IMR-90 (cell line): ENCODE results near the gene CCDC12. TPM values are rescaled to one million over a fixed set of nuclear protein-coding genes. Genes with fewer than 3 reads are reported as not detected.

Experiments used
- ATAC-seq: fragments of 200-7000 bp; cut with Tn5 transposase; 2 replicates; pipeline ENCODE4 v1.9.1; 2020; ENCODE audit warnings: low read depth, mild to moderate bottlenecking, moderate library complexity
- BruUV-seq: library from RNA; stranded (reverse); fragments of 400-500 nt; replicated peaks from 2 replicates; lab custom pipeline; 2021; lab: Mats Ljungman, UMichigan
- CTCF ChIA-PET: fragments of 300-600 bp; formaldehyde crosslinking; extraction: SDS; loops from one replicate; lab custom pipeline; 2021; ENCODE audit warnings: antibody characterized with exemption; lab: Yijun Ruan, JAX
- POLR2A ChIA-PET: fragments of 300-600 bp; sonication (Branson Sonifier 250); formaldehyde crosslinking; loops from one replicate; lab custom pipeline; 2022; ENCODE audit warnings: antibody characterized with exemption; ENCODE audit not compliant: unreplicated experiment; lab: Charles Lee
- DNase-seq: peaks from one replicate; pipeline ENCODE4 v3.0.0; 2013
- H2AFZ ChIP-seq: replicated peaks from 2 replicates; pipeline ENCODE3; 2013; ENCODE audit warnings: low read length, mild to moderate bottlenecking; ENCODE audit not compliant: poor library complexity
- H2AK5ac ChIP-seq: 2 replicates; pipeline ENCODE4 v1.6.1; 2013; ENCODE audit warnings: low read depth, low read length, inconsistent platforms
- H2AK9ac ChIP-seq: replicated peaks from 2 replicates; pipeline ENCODE3; 2013; ENCODE audit warnings: mild to moderate bottlenecking, low read depth, low read length, moderate library complexity; ENCODE audit not compliant: poor library complexity
- H2BK120ac ChIP-seq: 2 replicates; pipeline ENCODE4 v1.6.1; 2013; ENCODE audit warnings: low read depth, low read length, inconsistent platforms
- H2BK15ac ChIP-seq: 3 replicates; pipeline ENCODE4 v1.6.1; 2013; ENCODE audit warnings: low read depth, low read length, inconsistent platforms
- H2BK20ac ChIP-seq: 2 replicates; pipeline ENCODE4 v1.6.1; 2013; ENCODE audit warnings: low read depth, mild to moderate bottlenecking, inconsistent platforms, low read length, moderate library complexity
- H2BK5ac ChIP-seq: 2 replicates; pipeline ENCODE4 v1.6.1; 2013; ENCODE audit warnings: mild to moderate bottlenecking, low read depth, low read length, inconsistent platforms; ENCODE audit not compliant: poor library complexity, severe bottlenecking
- H3K14ac ChIP-seq: replicated peaks from 2 replicates; pipeline ENCODE4 v1.6.1; 2013; ENCODE audit warnings: low read depth, low read length, inconsistent platforms
- H3K18ac ChIP-seq: 2 replicates; pipeline ENCODE4 v1.6.1; 2013; ENCODE audit warnings: low read depth, low read length, control low read depth
- H3K23ac ChIP-seq: 2 replicates; pipeline ENCODE4 v1.6.1; 2013; ENCODE audit warnings: low read depth, low read length, inconsistent platforms
- H3K27ac ChIP-seq: 2 replicates; pipeline ENCODE4 v1.5.1; 2013; ENCODE audit warnings: mild to moderate bottlenecking, control low read depth, low read length; ENCODE audit not compliant: insufficient read depth
- H3K27me3 ChIP-seq: 2 replicates; pipeline ENCODE4 v1.6.1; 2013; ENCODE audit warnings: low read length; ENCODE audit not compliant: control insufficient read depth, insufficient read depth
- H3K36me3 ChIP-seq: 2 replicates; pipeline ENCODE4 v1.6.1; 2013; ENCODE audit warnings: low read length, mixed read lengths; ENCODE audit not compliant: control insufficient read depth, insufficient read depth
- H3K4ac ChIP-seq: 2 replicates; pipeline ENCODE4 v1.6.1; 2013; ENCODE audit warnings: low read depth, low read length, inconsistent platforms
- H3K4me1 ChIP-seq: 2 replicates; pipeline ENCODE4 v1.6.1; 2013; ENCODE audit warnings: low read length, mixed read lengths; ENCODE audit not compliant: control insufficient read depth, insufficient read depth
- H3K4me2 ChIP-seq: 2 replicates; pipeline ENCODE4 v1.6.1; 2013; ENCODE audit warnings: low read depth, mild to moderate bottlenecking, control low read depth, low read length, moderate library complexity
- H3K4me3 ChIP-seq: 2 replicates; pipeline ENCODE4 v1.5.1; 2013; ENCODE audit warnings: low read depth, mild to moderate bottlenecking, control low read depth, low read length, moderate library complexity; ENCODE audit not compliant: insufficient read depth
- H3K56ac ChIP-seq: 2 replicates; pipeline ENCODE4 v1.6.1; 2013; ENCODE audit warnings: low read length, inconsistent platforms; ENCODE audit not compliant: insufficient read depth; ENCODE audit errors: extremely low read depth
- H3K79me1 ChIP-seq, 2 experiments: 2 replicates each; pipeline ENCODE4 v1.6.1; 2013; ENCODE audit warnings: low read length in 2 of 2, inconsistent platforms in 1 of 2, low read depth in 1 of 2
- H3K9ac ChIP-seq: 2 replicates; pipeline ENCODE4 v1.6.1; 2013; ENCODE audit warnings: low read depth, low read length, control low read depth
- H3K9me1 ChIP-seq: 2 replicates; pipeline ENCODE4 v1.6.1; 2013; ENCODE audit warnings: low read length, inconsistent platforms; ENCODE audit not compliant: insufficient read depth
- H3K9me3 ChIP-seq: 2 replicates; pipeline ENCODE4 v1.6.1; 2013; ENCODE audit warnings: low read length; ENCODE audit not compliant: control insufficient read depth, insufficient read depth
- H4K20me1 ChIP-seq: 2 replicates; pipeline ENCODE4 v1.6.1; 2013; ENCODE audit warnings: low read length, inconsistent platforms; ENCODE audit not compliant: insufficient read depth
- H4K5ac ChIP-seq: 2 replicates; pipeline ENCODE4 v1.6.1; 2013; ENCODE audit warnings: mild to moderate bottlenecking, low read depth, low read length, control low read depth
- H4K8ac ChIP-seq, 2 experiments: 2 replicates each; pipeline ENCODE4 v1.6.1; 2013; ENCODE audit warnings: low read depth in 2 of 2, low read length in 2 of 2, control low read depth in 1 of 2, inconsistent platforms in 1 of 2
- H4K91ac ChIP-seq: 2 replicates; pipeline ENCODE4 v1.6.1; 2013; ENCODE audit warnings: low read depth, low read length, inconsistent platforms; ENCODE audit not compliant: insufficient read depth
- CHD1 ChIP-seq: IDR thresholded peaks from 2 replicates; pipeline ENCODE4 v1.6.1; 2012; ENCODE audit warnings: low read depth, low read length, improper control_type of control experiment
- RAD21 ChIP-seq: IDR thresholded peaks from 2 replicates; pipeline ENCODE4 v1.6.1; 2012; ENCODE audit warnings: low read length, improper control_type of control experiment
- RCOR1 ChIP-seq: IDR thresholded peaks from 2 replicates; pipeline ENCODE4 v1.6.1; 2012; ENCODE audit warnings: mild to moderate bottlenecking, low read length, improper control_type of control experiment; ENCODE audit not compliant: insufficient replicate concordance
- WGBS, 2 experiments: methylation state at CpG; one replicate each; pipeline versions ENCODE4 v1.1.5 to v1.1.7; 2013; ENCODE audit warnings: missing lambda C conversion rate in 2 of 2; ENCODE audit not compliant: insufficient read length in 1 of 2; ENCODE audit errors: extremely low coverage in 2 of 2; 5-methylcytosine and 5-hydroxymethylcytosine counted together
- dilution Hi-C: fragments of 300-500 bp; cut with HindIII; formaldehyde crosslinking; loops from one replicate; pipeline ENCODE4 v1.14.3; 2018; ENCODE audit warnings: low sequenced_read_pairs; ENCODE audit not compliant: unreplicated experiment
- in situ Hi-C: fragments of 300-500 bp; cut with MboI; formaldehyde crosslinking; loops from 3 replicates; pipeline ENCODE4 v1.14.3; 2019; ENCODE audit warnings: low sequenced_read_pairs, inconsistent platforms, mixed read lengths
- intact Hi-C: fragments of 100-400 bp; cut with micrococcal nuclease; formaldehyde crosslinking; loops from 2 replicates; pipeline ENCODE4 v1.10.0; 2022
- polyA plus RNA-seq, 3 experiments: library from polyadenylated mRNA; depleted of rRNA; stranded (reverse); fragments of >200 nt; gene quantifications; 2 replicates each; pipeline ENCODE4 v1.2.3, GENCODE V29; 2012; ENCODE audit warnings: low replicate concordance in 1 of 3
- total RNA-seq: library from RNA; depleted of rRNA; stranded (reverse); fragments of >200 nt; gene quantifications from 2 replicates; pipeline ENCODE4 v1.2.3, GENCODE V29; 2012
- TF ChIP-seq, protein P1 (sequence below): fragments of 150-350 bp; IDR thresholded peaks from 2 replicates; pipeline ENCODE4 v1.6.1; 2016; ENCODE audit warnings: low read depth, mild to moderate bottlenecking, low read length, moderate library complexity, borderline replicate concordance

CCDC12 gene
- total and polyA plus RNA-seq, 2 of the 4 experiments (the other 2 are of a cell fraction), result 15.2 to 35.1 TPM

GRCh38 chr3:46950177-46950576 lies 26.4 kb downstream of the CCDC12 start:
- dilution Hi-C loops, result no loop called here
- WGBS, 2 experiments, result no CpG with 5 or more reads among the region's 2 CpGs

More at GRCh38 chr3:46950177-46950576, 26.4 kb downstream of the CCDC12 start:
- Histone ChIP-seq H2AFZ (no peak overlapping the region), H2AK9ac (no peak overlapping the region), H3K23ac (no peak overlapping the region), H3K14ac (no peak overlapping the region), H4K8ac (no peak overlapping the region), H3K4me1 (peaks cover 16% of the 10 kb centered on the region), H3K79me1 (peaks cover 60 to 92% of the 10 kb centered on the region in 2 experiments), H3K27ac (no peak overlapping the region), H2AK5ac (no peak overlapping the region), H2BK20ac (no peak overlapping the region), H3K4me2 (no peak overlapping the region), H3K36me3 (peaks cover 14% of the 10 kb centered on the region; the same call in 1 of the 2 replicates), H3K4ac (no peak overlapping the region), H4K20me1 (peaks cover 92% of the 10 kb centered on the region), H2BK15ac (no peak overlapping the region), H4K5ac (no peak overlapping the region), H3K27me3 (no peaks in the 10 kb centered on the region), H3K9me3 (no peaks in the 10 kb centered on the region), H3K18ac (no peak overlapping the region), H2BK5ac (no peak overlapping the region), H3K4me3 (no peak overlapping the region), H2BK120ac (no peak overlapping the region), H3K9me1 (peaks cover 54% of the 10 kb centered on the region), H4K91ac (no peak overlapping the region), H3K56ac (no peak overlapping the region), H3K9ac (no peak overlapping the region)
- no peak for TF ChIP-seq RCOR1
- TF ChIP-seq CHD1, result no peak
- TF ChIP-seq, protein P1, sequence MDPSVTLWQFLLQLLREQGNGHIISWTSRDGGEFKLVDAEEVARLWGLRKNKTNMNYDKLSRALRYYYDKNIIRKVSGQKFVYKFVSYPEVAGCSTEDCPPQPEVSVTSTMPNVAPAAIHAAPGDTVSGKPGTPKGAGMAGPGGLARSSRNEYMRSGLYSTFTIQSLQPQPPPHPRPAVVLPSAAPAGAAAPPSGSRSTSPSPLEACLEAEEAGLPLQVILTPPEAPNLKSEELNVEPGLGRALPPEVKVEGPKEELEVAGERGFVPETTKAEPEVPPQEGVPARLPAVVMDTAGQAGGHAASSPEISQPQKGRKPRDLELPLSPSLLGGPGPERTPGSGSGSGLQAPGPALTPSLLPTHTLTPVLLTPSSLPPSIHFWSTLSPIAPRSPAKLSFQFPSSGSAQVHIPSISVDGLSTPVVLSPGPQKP, result no peak
- TF ChIP-seq RAD21, result no peak
- intact Hi-C loops, result no loop called here
- DNase-seq, result no peak
- POLR2A ChIA-PET, result no interaction called here
- no peak for ATAC-seq
- in situ Hi-C loops, result no loop called here
- BruUV-seq, result no TSS peak
- CTCF ChIA-PET, result interaction anchor here (1.1 kb wide), 1 partner anchor 90 kb away, joined by 3 read pairs; no protein-coding TSS in a partner anchor
